Naive B cell (primary cell): Measurements from ENCODE around the gene GLIS1. TPM values are rescaled to one million over a fixed set of nuclear protein-coding genes. Genes with fewer than 3 reads are reported as not detected.
A peak's percentile ranks its signal among the peaks of the same experiment; 100 is the strongest.

Experiments used
- ATAC-seq, 2 donors: fragments of 150-1000 bp; cut with Tn5 transposase; 2 replicates each; pipeline ENCODE4 v1.10.0; 2021; ENCODE audit warnings: low read depth in 2 of 2, mild to moderate bottlenecking in 2 of 2, moderate library complexity in 2 of 2
- DNase-seq: peaks from one replicate; pipeline ENCODE4 v3.0.0; 2022
- H3K27ac Mint-ChIP-seq, 6 donors: one replicate each; pipeline ENCODE4 v1.8.0; 2020 to 2022; ENCODE audit warnings: mild to moderate bottlenecking in 6 of 6, mixed read lengths in 6 of 6, moderate library complexity in 5 of 6, inconsistent platforms in 2 of 6
- H3K27me3 Mint-ChIP-seq, 3 donors: one replicate each; pipeline ENCODE4 v1.8.0; 2021 to 2022; ENCODE audit warnings: mixed read lengths in 3 of 3, mild to moderate bottlenecking in 1 of 3
- H3K36me3 Mint-ChIP-seq, 2 donors: one replicate each; pipeline ENCODE4 v1.8.0; 2020 to 2022; ENCODE audit warnings: mixed read lengths in 2 of 2, inconsistent platforms in 1 of 2, mild to moderate bottlenecking in 1 of 2
- H3K4me1 Mint-ChIP-seq, 3 donors: one replicate each; pipeline ENCODE4 v1.8.0; 2020 to 2022; ENCODE audit warnings: mixed read lengths in 3 of 3, inconsistent platforms in 1 of 3, mild to moderate bottlenecking in 1 of 3, moderate library complexity in 1 of 3
- H3K4me3 Mint-ChIP-seq, 8 donors: one replicate each; pipeline ENCODE4 v1.8.0; 2020 to 2022; ENCODE audit warnings: mild to moderate bottlenecking in 8 of 8, mixed read lengths in 8 of 8, moderate library complexity in 8 of 8, inconsistent platforms in 2 of 8
- H3K9me3 Mint-ChIP-seq, 7 donors: one replicate each; pipeline ENCODE4 v1.8.0; 2020 to 2022; ENCODE audit warnings: mixed read lengths in 7 of 7, mild to moderate bottlenecking in 5 of 7, inconsistent platforms in 2 of 7, moderate library complexity in 1 of 7
- polyA plus RNA-seq, 6 donors: library from polyadenylated mRNA; unstranded; fragments of 300-500 nt; fragmentation: Illumina TruSeq; gene quantifications; one replicate each; pipeline ENCODE4 v1.2.3, GENCODE V29; 2021; ENCODE audit warnings: low read depth in 6 of 6

Gene GLIS1
- polyA plus RNA-seq, 6 donors from 2014 or later, result not detected

- DNase-seq, result no peak
- Mint-ChIP-seq H3K4me3 (no peak overlapping the region), H3K27me3 (peaks cover 0 to 15% (median 0%) of the 10 kb centered on the region in 3 donors), H3K9me3 (no peaks in the 10 kb centered on the region), H3K27ac (no peak overlapping the region), H3K4me1 (no peaks in the 10 kb centered on the region), H3K36me3 (no peaks in the 10 kb centered on the region)
- no peak for ATAC-seq
Measured at GRCh38 chr1:53633073-53633704, 105.8 kb downstream of the GLIS1 start.

GRCh38 chr1:53631622-53632310 lies 107.2 kb downstream of the GLIS1 start:
- Mint-ChIP-seq H3K27me3 (peaks cover 0 to 11% (median 0%) of the 10 kb centered on the region in 3 donors), H3K27ac (no peak overlapping the region), H3K36me3 (no peaks in the 10 kb centered on the region), H3K4me3 (no peak overlapping the region), H3K4me1 (no peaks in the 10 kb centered on the region), H3K9me3 (no peaks in the 10 kb centered on the region)
- ATAC-seq, result no peak
- DNase-seq, result no peak

- no peak for DNase-seq
- Mint-ChIP-seq H3K4me1 (no peaks in the 10 kb centered on the region), H3K9me3 (no peaks in the 10 kb centered on the region), H3K27me3 (peaks cover 3 to 24% (median 6%) of the 10 kb centered on the region in 3 donors), H3K4me3 (no peak overlapping the region), H3K27ac (peak overlapping the region in 1 of 6 donors; percentile 13), H3K36me3 (no peaks in the 10 kb centered on the region)
- ATAC-seq, result no peak
Measured at GRCh38 chr1:53629101-53629691, 109.8 kb downstream of the GLIS1 start.

GRCh38 chr1:53628286-53628955 lies 110.5 kb downstream of the GLIS1 start:
- Mint-ChIP-seq H3K27me3 (peaks cover 3 to 24% (median 6%) of the 10 kb centered on the region in 3 donors), H3K4me1 (no peaks in the 10 kb centered on the region), H3K9me3 (no peaks in the 10 kb centered on the region), H3K4me3 (no peak overlapping the region), H3K36me3 (no peaks in the 10 kb centered on the region), H3K27ac (no peak overlapping the region)
- no peak for ATAC-seq
- DNase-seq, result no peak

- H3K27me3 Mint-ChIP-seq, result peaks cover 3 to 24% (median 6%) of the 10 kb centered on the region in 3 donors
- H3K9me3 Mint-ChIP-seq, result no peaks in the 10 kb centered on the region
- no peak overlapping the region for H3K4me3 Mint-ChIP-seq
- H3K27ac Mint-ChIP-seq, result no peak overlapping the region
- DNase-seq, result no peak
- no peaks in the 10 kb centered on the region for H3K4me1 Mint-ChIP-seq
- no peak for ATAC-seq
- no peaks in the 10 kb centered on the region for H3K36me3 Mint-ChIP-seq
Measured at GRCh38 chr1:53627666-53628065, 111.3 kb downstream of the GLIS1 start.

GRCh38 chr1:53627031-53627430 lies 111.9 kb downstream of the GLIS1 start:
- Mint-ChIP-seq H3K9me3 (no peaks in the 10 kb centered on the region), H3K27ac (no peak overlapping the region), H3K36me3 (no peaks in the 10 kb centered on the region), H3K4me1 (no peaks in the 10 kb centered on the region), H3K4me3 (no peak overlapping the region), H3K27me3 (peaks cover 3 to 24% (median 6%) of the 10 kb centered on the region in 3 donors)
- DNase-seq (no peak), ATAC-seq (no peak)

GRCh38 chr1:53626616-53627015 lies 112.3 kb downstream of the GLIS1 start:
- ATAC-seq (no peak), DNase-seq (no peak)
- Mint-ChIP-seq H3K9me3 (no peaks in the 10 kb centered on the region), H3K4me3 (peak overlapping the region in 1 of 8 donors; percentile 26), H3K27ac (no peak overlapping the region), H3K36me3 (no peaks in the 10 kb centered on the region), H3K4me1 (no peaks in the 10 kb centered on the region), H3K27me3 (peaks cover 3 to 24% (median 6%) of the 10 kb centered on the region in 3 donors)

GRCh38 chr1:53625766-53626520 lies 113.0 kb downstream of the GLIS1 start:
- no peak overlapping the region for H3K4me3 Mint-ChIP-seq
- no peaks in the 10 kb centered on the region for H3K4me1 Mint-ChIP-seq
- no peaks in the 10 kb centered on the region for H3K9me3 Mint-ChIP-seq
- H3K27me3 Mint-ChIP-seq, result peaks cover 3 to 24% (median 6%) of the 10 kb centered on the region in 3 donors
- H3K36me3 Mint-ChIP-seq, result no peaks in the 10 kb centered on the region
- no peak for DNase-seq
- no peak overlapping the region for H3K27ac Mint-ChIP-seq
- no peak for ATAC-seq

GRCh38 chr1:53625049-53625448 lies 113.9 kb downstream of the GLIS1 start:
- DNase-seq (no peak), ATAC-seq (no peak)
- Mint-ChIP-seq H3K36me3 (no peaks in the 10 kb centered on the region), H3K9me3 (no peaks in the 10 kb centered on the region), H3K27me3 (peaks cover 3 to 24% (median 6%) of the 10 kb centered on the region in 3 donors), H3K4me3 (no peak overlapping the region), H3K27ac (no peak overlapping the region), H3K4me1 (no peaks in the 10 kb centered on the region)

- Mint-ChIP-seq H3K4me3 (no peak overlapping the region), H3K36me3 (no peaks in the 10 kb centered on the region), H3K9me3 (no peaks in the 10 kb centered on the region), H3K27ac (no peak overlapping the region), H3K4me1 (no peaks in the 10 kb centered on the region), H3K27me3 (peaks cover 3 to 14% (median 6%) of the 10 kb centered on the region in 3 donors)
- DNase-seq, result no peak
- ATAC-seq, result no peak
Measured at GRCh38 chr1:53622531-53622930, 116.4 kb downstream of the GLIS1 start.

GRCh38 chr1:53621144-53621543 lies 117.8 kb downstream of the GLIS1 start:
- Mint-ChIP-seq H3K4me1 (no peaks in the 10 kb centered on the region), H3K27me3 (peaks cover 3 to 6% (median 6%) of the 10 kb centered on the region in 3 donors), H3K9me3 (no peaks in the 10 kb centered on the region), H3K36me3 (no peaks in the 10 kb centered on the region), H3K4me3 (no peak overlapping the region), H3K27ac (no peak overlapping the region)
- DNase-seq (no peak), ATAC-seq (no peak)

- Mint-ChIP-seq H3K27me3 (peaks cover 0 to 3% (median 0%) of the 10 kb centered on the region in 3 donors), H3K4me1 (no peaks in the 10 kb centered on the region), H3K9me3 (no peaks in the 10 kb centered on the region), H3K4me3 (peak overlapping the region in 1 of 8 donors; percentile 9), H3K36me3 (no peaks in the 10 kb centered on the region), H3K27ac (no peak overlapping the region)
- ATAC-seq, result no peak
- DNase-seq, result no peak
Measured at GRCh38 chr1:53620061-53620855, 118.7 kb downstream of the GLIS1 start.
